HEK293 (cell line): Measurements from ENCODE around the gene DVL1.

ENCODE experiments used
- MEIS1 ChIP-seq: sonication (generic); formaldehyde crosslinking; IDR thresholded peaks from 2 replicates; pipeline ENCODE4 v1.8.1; 2022; ENCODE audit warnings: missing genetic modification reagents, mild to moderate bottlenecking, borderline replicate concordance
- ZNF121 ChIP-seq: fragments of 450-650 bp; formaldehyde crosslinking; IDR thresholded peaks from 2 replicates; pipeline ENCODE4 v1.5.1; 2016; ENCODE audit warnings: missing biosample characterization, missing genetic modification characterization
- ZNF24 ChIP-seq: fragments of 450-650 bp; formaldehyde crosslinking; IDR thresholded peaks from 2 replicates; pipeline ENCODE4 v1.5.1; 2016; ENCODE audit warnings: missing biosample characterization, missing genetic modification characterization
- ZNF596 ChIP-seq: fragments of 450-650 bp; IDR thresholded peaks from 2 replicates; pipeline ENCODE4 v1.5.0; 2018; ENCODE audit warnings: missing biosample characterization, mild to moderate bottlenecking, missing genetic modification characterization, moderate library complexity
- ZNF776 ChIP-seq: fragments of 450-650 bp; formaldehyde crosslinking; IDR thresholded peaks from 2 replicates; pipeline ENCODE4 v1.5.0; 2017; ENCODE audit warnings: missing biosample characterization, missing genetic modification characterization, borderline replicate concordance
- ZNF830 ChIP-seq: fragments of 450-650 bp; IDR thresholded peaks from 2 replicates; pipeline ENCODE4 v1.5.0; 2018; ENCODE audit warnings: missing biosample characterization, missing genetic modification characterization, low read depth, mild to moderate bottlenecking, moderate library complexity
- TF ChIP-seq, protein P1 (sequence below): fragments of 450-650 bp; formaldehyde crosslinking; IDR thresholded peaks from 2 replicates; pipeline ENCODE4 v1.5.1; 2016; ENCODE audit warnings: missing biosample characterization, missing genetic modification characterization, low read depth
- TF ChIP-seq, protein P2 (sequence below): fragments of 450-650 bp; formaldehyde crosslinking; IDR thresholded peaks from 2 replicates; pipeline ENCODE4 v1.5.1; 2016; ENCODE audit warnings: missing biosample characterization, missing genetic modification characterization
- TF ChIP-seq, protein P3 (sequence below): fragments of 450-650 bp; formaldehyde crosslinking; IDR thresholded peaks from 2 replicates; pipeline ENCODE4 v1.5.1; 2016; ENCODE audit warnings: missing biosample characterization, missing genetic modification characterization
- TF ChIP-seq, protein P4 (sequence below): fragments of 450-650 bp; formaldehyde crosslinking; IDR thresholded peaks from 2 replicates; pipeline ENCODE4 v1.5.1; 2016; ENCODE audit warnings: missing biosample characterization, missing genetic modification characterization
- TF ChIP-seq, protein P5 (sequence below): fragments of 450-650 bp; formaldehyde crosslinking; IDR thresholded peaks from 2 replicates; pipeline ENCODE4 v1.5.1; 2016; ENCODE audit warnings: missing biosample characterization, missing genetic modification characterization
- TF ChIP-seq, protein P6 (sequence below): IDR thresholded peaks from 2 replicates; pipeline ENCODE4 v1.6.1; 2011; ENCODE audit warnings: mild to moderate bottlenecking, low read depth, low read length, borderline replicate concordance

DNA sequence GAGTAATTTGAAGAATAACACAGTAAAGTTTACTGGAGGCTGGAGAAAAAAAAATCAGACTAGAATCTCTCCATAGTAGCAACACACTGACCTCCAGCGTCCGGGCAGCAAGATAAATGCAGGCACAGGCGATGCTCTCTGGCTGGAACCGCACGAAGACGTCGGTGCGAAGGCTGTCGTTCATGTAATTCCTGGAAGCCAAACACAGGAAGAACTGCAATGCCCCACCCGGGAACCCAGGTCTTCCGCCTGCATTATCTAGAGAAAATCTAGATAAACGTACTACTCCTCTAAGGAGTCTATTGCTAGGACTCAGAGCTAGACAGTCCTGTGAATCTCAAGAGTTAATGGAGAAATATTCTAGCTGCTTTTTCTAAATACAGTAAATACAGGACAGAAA, 41.5 kb upstream of the DVL1 start:
- no peak for TF ChIP-seq ZNF121 (tag by site-specific recombination)
- TF ChIP-seq, protein P1, sequence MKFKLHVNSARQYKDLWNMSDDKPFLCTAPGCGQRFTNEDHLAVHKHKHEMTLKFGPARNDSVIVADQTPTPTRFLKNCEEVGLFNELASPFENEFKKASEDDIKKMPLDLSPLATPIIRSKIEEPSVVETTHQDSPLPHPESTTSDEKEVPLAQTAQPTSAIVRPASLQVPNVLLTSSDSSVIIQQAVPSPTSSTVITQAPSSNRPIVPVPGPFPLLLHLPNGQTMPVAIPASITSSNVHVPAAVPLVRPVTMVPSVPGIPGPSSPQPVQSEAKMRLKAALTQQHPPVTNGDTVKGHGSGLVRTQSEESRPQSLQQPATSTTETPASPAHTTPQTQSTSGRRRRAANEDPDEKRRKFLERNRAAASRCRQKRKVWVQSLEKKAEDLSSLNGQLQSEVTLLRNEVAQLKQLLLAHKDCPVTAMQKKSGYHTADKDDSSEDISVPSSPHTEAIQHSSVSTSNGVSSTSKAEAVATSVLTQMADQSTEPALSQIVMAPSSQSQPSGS, result no peak
- TF ChIP-seq, protein P2, sequence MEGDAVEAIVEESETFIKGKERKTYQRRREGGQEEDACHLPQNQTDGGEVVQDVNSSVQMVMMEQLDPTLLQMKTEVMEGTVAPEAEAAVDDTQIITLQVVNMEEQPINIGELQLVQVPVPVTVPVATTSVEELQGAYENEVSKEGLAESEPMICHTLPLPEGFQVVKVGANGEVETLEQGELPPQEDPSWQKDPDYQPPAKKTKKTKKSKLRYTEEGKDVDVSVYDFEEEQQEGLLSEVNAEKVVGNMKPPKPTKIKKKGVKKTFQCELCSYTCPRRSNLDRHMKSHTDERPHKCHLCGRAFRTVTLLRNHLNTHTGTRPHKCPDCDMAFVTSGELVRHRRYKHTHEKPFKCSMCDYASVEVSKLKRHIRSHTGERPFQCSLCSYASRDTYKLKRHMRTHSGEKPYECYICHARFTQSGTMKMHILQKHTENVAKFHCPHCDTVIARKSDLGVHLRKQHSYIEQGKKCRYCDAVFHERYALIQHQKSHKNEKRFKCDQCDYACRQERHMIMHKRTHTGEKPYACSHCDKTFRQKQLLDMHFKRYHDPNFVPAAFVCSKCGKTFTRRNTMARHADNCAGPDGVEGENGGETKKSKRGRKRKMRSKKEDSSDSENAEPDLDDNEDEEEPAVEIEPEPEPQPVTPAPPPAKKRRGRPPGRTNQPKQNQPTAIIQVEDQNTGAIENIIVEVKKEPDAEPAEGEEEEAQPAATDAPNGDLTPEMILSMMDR (tag by site-specific recombination), result no peak
- TF ChIP-seq, protein P3, sequence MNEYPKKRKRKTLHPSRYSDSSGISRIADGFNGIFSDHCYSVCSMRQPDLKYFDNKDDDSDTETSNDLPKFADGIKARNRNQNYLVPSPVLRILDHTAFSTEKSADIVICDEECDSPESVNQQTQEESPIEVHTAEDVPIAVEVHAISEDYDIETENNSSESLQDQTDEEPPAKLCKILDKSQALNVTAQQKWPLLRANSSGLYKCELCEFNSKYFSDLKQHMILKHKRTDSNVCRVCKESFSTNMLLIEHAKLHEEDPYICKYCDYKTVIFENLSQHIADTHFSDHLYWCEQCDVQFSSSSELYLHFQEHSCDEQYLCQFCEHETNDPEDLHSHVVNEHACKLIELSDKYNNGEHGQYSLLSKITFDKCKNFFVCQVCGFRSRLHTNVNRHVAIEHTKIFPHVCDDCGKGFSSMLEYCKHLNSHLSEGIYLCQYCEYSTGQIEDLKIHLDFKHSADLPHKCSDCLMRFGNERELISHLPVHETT (tag by site-specific recombination), result no peak
- TF ChIP-seq ZNF24 (tag by site-specific recombination), result no peak
- TF ChIP-seq, protein P4, sequence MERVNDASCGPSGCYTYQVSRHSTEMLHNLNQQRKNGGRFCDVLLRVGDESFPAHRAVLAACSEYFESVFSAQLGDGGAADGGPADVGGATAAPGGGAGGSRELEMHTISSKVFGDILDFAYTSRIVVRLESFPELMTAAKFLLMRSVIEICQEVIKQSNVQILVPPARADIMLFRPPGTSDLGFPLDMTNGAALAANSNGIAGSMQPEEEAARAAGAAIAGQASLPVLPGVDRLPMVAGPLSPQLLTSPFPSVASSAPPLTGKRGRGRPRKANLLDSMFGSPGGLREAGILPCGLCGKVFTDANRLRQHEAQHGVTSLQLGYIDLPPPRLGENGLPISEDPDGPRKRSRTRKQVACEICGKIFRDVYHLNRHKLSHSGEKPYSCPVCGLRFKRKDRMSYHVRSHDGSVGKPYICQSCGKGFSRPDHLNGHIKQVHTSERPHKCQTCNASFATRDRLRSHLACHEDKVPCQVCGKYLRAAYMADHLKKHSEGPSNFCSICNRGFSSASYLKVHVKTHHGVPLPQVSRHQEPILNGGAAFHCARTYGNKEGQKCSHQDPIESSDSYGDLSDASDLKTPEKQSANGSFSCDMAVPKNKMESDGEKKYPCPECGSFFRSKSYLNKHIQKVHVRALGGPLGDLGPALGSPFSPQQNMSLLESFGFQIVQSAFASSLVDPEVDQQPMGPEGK, result no peak
- TF ChIP-seq, protein P5, sequence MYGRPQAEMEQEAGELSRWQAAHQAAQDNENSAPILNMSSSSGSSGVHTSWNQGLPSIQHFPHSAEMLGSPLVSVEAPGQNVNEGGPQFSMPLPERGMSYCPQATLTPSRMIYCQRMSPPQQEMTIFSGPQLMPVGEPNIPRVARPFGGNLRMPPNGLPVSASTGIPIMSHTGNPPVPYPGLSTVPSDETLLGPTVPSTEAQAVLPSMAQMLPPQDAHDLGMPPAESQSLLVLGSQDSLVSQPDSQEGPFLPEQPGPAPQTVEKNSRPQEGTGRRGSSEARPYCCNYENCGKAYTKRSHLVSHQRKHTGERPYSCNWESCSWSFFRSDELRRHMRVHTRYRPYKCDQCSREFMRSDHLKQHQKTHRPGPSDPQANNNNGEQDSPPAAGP, result no peak
- TF ChIP-seq, protein P6, sequence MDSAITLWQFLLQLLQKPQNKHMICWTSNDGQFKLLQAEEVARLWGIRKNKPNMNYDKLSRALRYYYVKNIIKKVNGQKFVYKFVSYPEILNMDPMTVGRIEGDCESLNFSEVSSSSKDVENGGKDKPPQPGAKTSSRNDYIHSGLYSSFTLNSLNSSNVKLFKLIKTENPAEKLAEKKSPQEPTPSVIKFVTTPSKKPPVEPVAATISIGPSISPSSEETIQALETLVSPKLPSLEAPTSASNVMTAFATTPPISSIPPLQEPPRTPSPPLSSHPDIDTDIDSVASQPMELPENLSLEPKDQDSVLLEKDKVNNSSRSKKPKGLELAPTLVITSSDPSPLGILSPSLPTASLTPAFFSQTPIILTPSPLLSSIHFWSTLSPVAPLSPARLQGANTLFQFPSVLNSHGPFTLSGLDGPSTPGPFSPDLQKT, result no peak
- TF ChIP-seq MEIS1 (CRISPR knock-in tag), result no peak
- no peak for TF ChIP-seq ZNF830 (tag by site-specific recombination)
- no peak for TF ChIP-seq ZNF596 (tag by site-specific recombination)
- no peak for TF ChIP-seq ZNF776 (tag by site-specific recombination)
